ENCODE measurements around the gene RASGRP2.

GRCh38 chr11:64716473-64717267, 27.3 kb downstream of the RASGRP2 start:
- TF ChIP-seq EZH2 (IDR thresholded peaks at IDR 0.05) = no peak
- no peak for TF ChIP-seq POLR2AphosphoS5 (IDR thresholded peaks at IDR 0.05; ENCODE audit: borderline replicate concordance, low read depth, low read length)
